ENCODE data around the gene CYSLTR2.

- TF ChIP-seq POLR2A (IDR thresholded peaks at IDR 0.05), result no peak
- no peak for TF ChIP-seq CTCF (IDR thresholded peaks at IDR 0.05)
These were observed 8.5 kb downstream of the CYSLTR2 start for GRCh38 chr13:48662226-48662625.

All from adrenal gland (tissue), 5 donors.